HepG2 (cell line): Measurements from ENCODE around the gene GADD45GIP1. TPM values are rescaled to one million over a fixed set of nuclear protein-coding genes. Genes with fewer than 3 reads are reported as not detected.
A peak's percentile ranks its signal among the peaks of the same experiment; 100 is the strongest.

ENCODE experiments used
- ARID2 ChIP-seq: sonication (generic); formaldehyde crosslinking; IDR thresholded peaks from 2 replicates; pipeline ENCODE4 v1.8.1; 2022; ENCODE audit warnings: mild to moderate bottlenecking, missing genetic modification reagents, borderline replicate concordance
- ATF7-NPFF ChIP-seq: sonication (generic); formaldehyde crosslinking; IDR thresholded peaks from 2 replicates; pipeline ENCODE4 v1.8.1; 2023; ENCODE audit warnings: mild to moderate bottlenecking, low read depth, missing genetic modification reagents, moderate library complexity
- CHCHD3 ChIP-seq: sonication (generic); formaldehyde crosslinking; IDR thresholded peaks from 2 replicates; pipeline ENCODE4 v1.8.0; 2022; ENCODE audit warnings: mild to moderate bottlenecking, missing genetic modification reagents, moderate library complexity
- FOXA3 ChIP-seq: IDR thresholded peaks from 2 replicates; pipeline ENCODE4 v1.6.1; 2016; ENCODE audit warnings: missing genetic modification reagents, missing compliant biosample characterization
- HMGA1 ChIP-seq: sonication (generic); formaldehyde crosslinking; conservative IDR thresholded peaks from 2 replicates; pipeline ENCODE4 v1.4.0; 2020; ENCODE audit warnings: missing genetic modification reagents
- MLXIP ChIP-seq: sonication (generic); formaldehyde crosslinking; IDR thresholded peaks from 2 replicates; pipeline ENCODE4 v1.9.0; 2021; ENCODE audit warnings: missing genetic modification reagents, borderline replicate concordance
- MYC ChIP-seq: sonication (generic); formaldehyde crosslinking; IDR thresholded peaks from 2 replicates; pipeline ENCODE4 v1.9.0; 2021; ENCODE audit warnings: missing genetic modification reagents, borderline replicate concordance
- NCOR1 ChIP-seq: fragments of 200-600 bp; sonication (generic); IDR thresholded peaks from 2 replicates; pipeline ENCODE4 v1.7.0; 2017; ENCODE audit warnings: antibody characterized with exemption, low read length, borderline replicate concordance
- SETDB1 ChIP-seq: sonication (generic); formaldehyde crosslinking; IDR thresholded peaks from 2 replicates; pipeline ENCODE4 v1.5.1; 2020; ENCODE audit warnings: missing genetic modification reagents, mild to moderate bottlenecking, borderline replicate concordance
- TEAD3 ChIP-seq: optimal IDR thresholded peaks from 2 replicates; pipeline ENCODE3; 2016; ENCODE audit warnings: borderline replicate concordance
- ZNF12 ChIP-seq: sonication (generic); formaldehyde crosslinking; IDR thresholded peaks from 2 replicates; pipeline ENCODE4 v1.5.0; 2020; ENCODE audit warnings: missing genetic modification reagents
- ZNF557 ChIP-seq: sonication (generic); formaldehyde crosslinking; IDR thresholded peaks from 2 replicates; pipeline ENCODE4 v1.4.0; 2020; ENCODE audit warnings: missing genetic modification reagents
- ZNF580 ChIP-seq: IDR thresholded peaks from 2 replicates; pipeline ENCODE4 v1.6.1; 2016; ENCODE audit warnings: low read depth, borderline replicate concordance
- ZNF609 ChIP-seq: sonication (generic); formaldehyde crosslinking; IDR thresholded peaks from 2 replicates; pipeline ENCODE4 v1.4.0; 2020; ENCODE audit warnings: mild to moderate bottlenecking, missing genetic modification reagents, borderline replicate concordance
- ZNF691 ChIP-seq: sonication (generic); formaldehyde crosslinking; IDR thresholded peaks from 2 replicates; pipeline ENCODE4 v1.4.0; 2020; ENCODE audit warnings: missing genetic modification reagents, low read depth, mild to moderate bottlenecking, borderline replicate concordance
- ZNF782 ChIP-seq: sonication (generic); formaldehyde crosslinking; IDR thresholded peaks from 2 replicates; pipeline ENCODE4 v1.4.0; 2020; ENCODE audit warnings: missing genetic modification reagents, mild to moderate bottlenecking, borderline replicate concordance
- ZSCAN29 ChIP-seq: sonication (generic); formaldehyde crosslinking; conservative IDR thresholded peaks from 2 replicates; pipeline ENCODE4 v1.4.0; 2020; ENCODE audit warnings: mild to moderate bottlenecking, missing genetic modification reagents
- ZSCAN5A ChIP-seq: sonication (generic); formaldehyde crosslinking; IDR thresholded peaks from 2 replicates; pipeline ENCODE4 v1.8.0; 2022; ENCODE audit warnings: mild to moderate bottlenecking, missing genetic modification reagents, borderline replicate concordance
- polyA plus RNA-seq, 8 experiments: library from polyadenylated mRNA; depleted of rRNA in 3 of 8; stranded (reverse) in 7 of 8; unstranded in 1 of 8; fragments of >200 nt; fragmentation: Illumina TruSeq in 4 of 8; extraction: Trizol in 4 of 8; gene quantifications; 2 replicates each; pipeline versions ENCODE4 v1.2.1 to v1.2.3, GENCODE V29; 2011 to 2016; ENCODE audit warnings: low read depth in 4 of 8, missing spikeins in 1 of 8, mixed read lengths in 1 of 8; ENCODE audit not compliant: insufficient read depth in 1 of 8
- total RNA-seq, 5 experiments: library from RNA; depleted of rRNA; stranded (reverse); fragments of >200 nt; fragmentation: Illumina TruSeq; extraction: Trizol; gene quantifications; 2 replicates each; pipeline ENCODE4 v1.2.3, GENCODE V29; 2016; ENCODE audit warnings: low read depth in 1 of 5

The GADD45GIP1 gene
- total and polyA plus RNA-seq, 2 of the 13 experiments (the other 11 are each of a cell fraction or from before 2014, with no cell fraction given): 24.6 to 30.7 TPM

- no peak for TF ChIP-seq ZSCAN5A (CRISPR knock-in tag)
- TF ChIP-seq ZNF12 (CRISPR knock-in tag): 0 out of 2 replicates have a peak, but pooled peaks have one; percentile 8
- peak; percentile 45 for TF ChIP-seq FOXA3 (CRISPR knock-in tag)
- TF ChIP-seq HMGA1 (CRISPR knock-in tag): no peak
- 0 out of 2 replicates have a peak, but pooled peaks have one; percentile 81 for TF ChIP-seq ZNF557
- TF ChIP-seq ZNF691 (CRISPR knock-in tag): peak; percentile 76
- TF ChIP-seq ZNF609 (CRISPR knock-in tag): peak; percentile 56; the same call in 1 of the 2 replicates
- TF ChIP-seq SETDB1 (CRISPR knock-in tag): no peak
- no peak for TF ChIP-seq NCOR1
- no peak for TF ChIP-seq ZNF782
- TF ChIP-seq ATF7-NPFF (CRISPR knock-in tag): peak; percentile 76; the same call in 1 of the 2 replicates
- no peak for TF ChIP-seq ARID2 (CRISPR knock-in tag)
- TF ChIP-seq TEAD3 (CRISPR knock-in tag): peak; percentile 67
- no peak for TF ChIP-seq MLXIP (CRISPR knock-in tag)
- no peak for TF ChIP-seq ZNF580
- peak; percentile 86 for TF ChIP-seq CHCHD3 (CRISPR knock-in tag)
- peak; percentile 99 for TF ChIP-seq MYC (CRISPR knock-in tag)
- TF ChIP-seq ZSCAN29 (CRISPR knock-in tag): no peak
Observed at GRCh38 chr19:12945479-12946091, 11.4 kb downstream of the GADD45GIP1 start, which contains the start of gene RAD23A (continued).
